Osteocyte (in vitro differentiated cells): ENCODE measurements around the gene NAXE. TPM values are rescaled to one million over a fixed set of nuclear protein-coding genes. Genes with fewer than 3 reads are reported as not detected.

Experiments used
- DNase-seq: peaks from one replicate; pipeline ENCODE4 v3.0.0; 2021; ENCODE audit warnings: mixed read lengths; ENCODE audit not compliant: unreplicated experiment; ENCODE audit errors: extremely low spot score
- H3K27ac Mint-ChIP-seq: one replicate; pipeline ENCODE4 v1.8.0; 2021; ENCODE audit warnings: mild to moderate bottlenecking, mixed read lengths; ENCODE audit not compliant: unreplicated experiment
- H3K27me3 Mint-ChIP-seq: one replicate; pipeline ENCODE4 v1.8.0; 2021; ENCODE audit warnings: mixed read lengths; ENCODE audit not compliant: unreplicated experiment
- H3K36me3 Mint-ChIP-seq: one replicate; pipeline ENCODE4 v1.8.0; 2021; ENCODE audit warnings: mixed read lengths; ENCODE audit not compliant: unreplicated experiment
- H3K4me1 Mint-ChIP-seq: one replicate; pipeline ENCODE4 v1.8.0; 2021; ENCODE audit warnings: mixed read lengths; ENCODE audit not compliant: unreplicated experiment
- H3K4me3 Mint-ChIP-seq: one replicate; pipeline ENCODE4 v1.8.0; 2021; ENCODE audit warnings: mild to moderate bottlenecking, moderate library complexity, mixed read lengths; ENCODE audit not compliant: unreplicated experiment
- H3K9me3 Mint-ChIP-seq: one replicate; pipeline ENCODE4 v1.8.0; 2021; ENCODE audit warnings: mixed read lengths; ENCODE audit not compliant: unreplicated experiment
- total RNA-seq: library from RNA; stranded (reverse); gene quantifications from 2 replicates; pipeline ENCODE4 v1.2.1, GENCODE V29; 2021
- TF ChIP-seq, protein P1 (sequence below): fragments of 200-600 bp; sonication (generic); IDR thresholded peaks from 2 replicates; pipeline ENCODE4 v1.5.0; 2021; ENCODE audit warnings: antibody characterized with exemption, mild to moderate bottlenecking, moderate library complexity

The NAXE gene
- total RNA-seq, 1 donor from 2014 or later, result 59.2 TPM

GRCh38 chr1:156638189-156638985 is 46.8 kb downstream of the NAXE start:
- no peak for DNase-seq
- H3K27me3 Mint-ChIP-seq, result peaks cover 82% of the 10 kb centered on the region
- no peaks in the 10 kb centered on the region for H3K36me3 Mint-ChIP-seq
- no peaks in the 10 kb centered on the region for H3K9me3 Mint-ChIP-seq
- no peak overlapping the region for H3K4me3 Mint-ChIP-seq
- no peak overlapping the region for H3K27ac Mint-ChIP-seq
- peaks cover 24% of the 10 kb centered on the region for H3K4me1 Mint-ChIP-seq
- TF ChIP-seq, protein P1, sequence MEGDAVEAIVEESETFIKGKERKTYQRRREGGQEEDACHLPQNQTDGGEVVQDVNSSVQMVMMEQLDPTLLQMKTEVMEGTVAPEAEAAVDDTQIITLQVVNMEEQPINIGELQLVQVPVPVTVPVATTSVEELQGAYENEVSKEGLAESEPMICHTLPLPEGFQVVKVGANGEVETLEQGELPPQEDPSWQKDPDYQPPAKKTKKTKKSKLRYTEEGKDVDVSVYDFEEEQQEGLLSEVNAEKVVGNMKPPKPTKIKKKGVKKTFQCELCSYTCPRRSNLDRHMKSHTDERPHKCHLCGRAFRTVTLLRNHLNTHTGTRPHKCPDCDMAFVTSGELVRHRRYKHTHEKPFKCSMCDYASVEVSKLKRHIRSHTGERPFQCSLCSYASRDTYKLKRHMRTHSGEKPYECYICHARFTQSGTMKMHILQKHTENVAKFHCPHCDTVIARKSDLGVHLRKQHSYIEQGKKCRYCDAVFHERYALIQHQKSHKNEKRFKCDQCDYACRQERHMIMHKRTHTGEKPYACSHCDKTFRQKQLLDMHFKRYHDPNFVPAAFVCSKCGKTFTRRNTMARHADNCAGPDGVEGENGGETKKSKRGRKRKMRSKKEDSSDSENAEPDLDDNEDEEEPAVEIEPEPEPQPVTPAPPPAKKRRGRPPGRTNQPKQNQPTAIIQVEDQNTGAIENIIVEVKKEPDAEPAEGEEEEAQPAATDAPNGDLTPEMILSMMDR, result no peak

- H3K27ac Mint-ChIP-seq, result no peak overlapping the region
- peaks cover 83% of the 10 kb centered on the region for H3K27me3 Mint-ChIP-seq
- TF ChIP-seq, protein P1, result no peak
- peaks cover 24% of the 10 kb centered on the region for H3K4me1 Mint-ChIP-seq
- no peaks in the 10 kb centered on the region for H3K9me3 Mint-ChIP-seq
- H3K4me3 Mint-ChIP-seq, result no peak overlapping the region
- no peaks in the 10 kb centered on the region for H3K36me3 Mint-ChIP-seq
- DNase-seq, result no peak
These were observed 48.1 kb downstream of the NAXE start for GRCh38 chr1:156639601-156640101.

DNA sequence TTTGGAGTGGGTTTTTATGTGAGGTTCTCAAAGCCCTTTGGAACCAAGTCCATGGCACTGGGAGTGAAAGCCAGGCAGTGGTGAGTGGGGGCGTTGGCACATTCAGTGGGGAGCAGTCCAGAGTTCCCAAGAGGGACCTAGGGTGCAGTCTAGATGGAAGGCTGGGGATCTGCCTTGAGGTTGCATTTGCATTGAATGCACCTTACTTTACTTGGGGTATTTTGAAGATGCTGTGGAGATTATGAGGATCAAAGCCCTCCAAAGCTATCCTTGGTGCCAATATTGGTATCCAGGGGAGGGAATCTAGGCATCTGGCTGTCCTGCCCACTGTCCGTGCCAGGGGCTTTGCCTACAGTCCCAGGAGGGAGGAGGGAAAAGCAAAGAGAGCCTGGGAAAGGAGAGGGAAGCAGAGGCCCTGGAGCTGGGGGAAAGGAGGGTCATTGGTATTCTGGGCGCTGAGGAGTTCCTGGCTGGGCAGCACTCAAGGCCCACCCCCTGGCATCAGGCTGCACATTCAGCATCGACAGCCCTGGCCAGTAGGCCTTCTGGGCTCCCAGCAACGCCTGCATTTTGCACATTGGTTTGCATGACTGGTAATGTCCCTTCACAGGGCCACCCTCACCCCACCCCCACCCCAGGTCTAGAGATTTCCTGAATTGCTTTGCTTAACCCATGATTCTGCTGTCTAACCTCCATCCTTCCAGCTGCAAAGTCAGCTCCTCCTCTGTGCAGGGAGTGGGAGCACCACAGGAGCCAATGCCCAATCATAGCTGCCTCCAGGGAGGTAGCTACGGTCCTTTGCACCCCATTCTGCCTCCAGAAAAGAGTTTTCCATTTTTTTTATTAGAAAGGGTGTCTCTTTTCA is 49.5 kb downstream of the NAXE start:
- peak overlapping the region; percentile 55 for H3K4me3 Mint-ChIP-seq
- no peaks in the 10 kb centered on the region for H3K9me3 Mint-ChIP-seq
- DNase-seq, result no peak
- H3K4me1 Mint-ChIP-seq, result peaks cover 24% of the 10 kb centered on the region
- peaks cover 85% of the 10 kb centered on the region for H3K27me3 Mint-ChIP-seq
- no peaks in the 10 kb centered on the region for H3K36me3 Mint-ChIP-seq
- no peak overlapping the region for H3K27ac Mint-ChIP-seq
- TF ChIP-seq, protein P1, result no peak

DNA sequence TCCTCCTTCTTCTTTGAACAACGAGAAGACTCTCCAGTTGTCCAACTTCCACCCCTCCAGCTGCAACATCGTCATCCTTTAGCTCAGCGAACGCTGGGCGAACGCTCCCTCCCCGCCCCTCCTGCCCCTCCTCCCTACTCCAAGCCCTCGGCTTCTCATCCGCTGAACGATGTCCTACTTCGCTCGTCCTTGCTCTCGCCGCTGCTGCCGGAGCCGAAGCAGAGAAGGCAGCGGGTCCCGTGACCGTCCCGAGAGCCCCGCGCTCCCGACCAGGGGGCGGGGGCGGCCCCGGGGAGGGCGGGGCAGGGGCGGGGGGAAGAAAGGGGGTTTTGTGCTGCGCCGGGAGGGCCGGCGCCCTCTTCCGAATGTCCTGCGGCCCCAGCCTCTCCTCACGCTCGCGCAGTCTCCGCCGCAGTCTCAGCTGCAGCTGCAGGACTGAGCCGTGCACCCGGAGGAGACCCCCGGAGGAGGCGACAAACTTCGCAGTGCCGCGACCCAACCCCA is 50.2 kb downstream of the NAXE start, which contains the start of gene BCAN:
Gene BCAN (plus strand): TSS at position 357 of the 504 bp plus-strand sequence. CDS start 3,938 bp downstream, outside the sequence.
- Mint-ChIP-seq H3K27ac (no peak within 1 kb of the TSS), H3K36me3 (no peaks in the 10 kb centered on the region), H3K27me3 (peaks cover 81% of the 10 kb centered on the region), H3K4me1 (peaks cover 24% of the 10 kb centered on the region), H3K9me3 (no peaks in the 10 kb centered on the region), H3K4me3 (peak within 1 kb of the TSS; percentile 67)
- TF ChIP-seq, protein P1, result no peak
- no peak for DNase-seq
